ENCODE measurements around the gene DHDDS. TPM values are rescaled to one million over a fixed set of nuclear protein-coding genes. Genes with fewer than 3 reads are reported as not detected.

DHDDS gene
- total and polyA plus RNA-seq, 2 of the 13 experiments (the other 11 are each of a cell fraction or from before 2014, with no cell fraction given): 18.9 to 28.3 TPM

DNA sequence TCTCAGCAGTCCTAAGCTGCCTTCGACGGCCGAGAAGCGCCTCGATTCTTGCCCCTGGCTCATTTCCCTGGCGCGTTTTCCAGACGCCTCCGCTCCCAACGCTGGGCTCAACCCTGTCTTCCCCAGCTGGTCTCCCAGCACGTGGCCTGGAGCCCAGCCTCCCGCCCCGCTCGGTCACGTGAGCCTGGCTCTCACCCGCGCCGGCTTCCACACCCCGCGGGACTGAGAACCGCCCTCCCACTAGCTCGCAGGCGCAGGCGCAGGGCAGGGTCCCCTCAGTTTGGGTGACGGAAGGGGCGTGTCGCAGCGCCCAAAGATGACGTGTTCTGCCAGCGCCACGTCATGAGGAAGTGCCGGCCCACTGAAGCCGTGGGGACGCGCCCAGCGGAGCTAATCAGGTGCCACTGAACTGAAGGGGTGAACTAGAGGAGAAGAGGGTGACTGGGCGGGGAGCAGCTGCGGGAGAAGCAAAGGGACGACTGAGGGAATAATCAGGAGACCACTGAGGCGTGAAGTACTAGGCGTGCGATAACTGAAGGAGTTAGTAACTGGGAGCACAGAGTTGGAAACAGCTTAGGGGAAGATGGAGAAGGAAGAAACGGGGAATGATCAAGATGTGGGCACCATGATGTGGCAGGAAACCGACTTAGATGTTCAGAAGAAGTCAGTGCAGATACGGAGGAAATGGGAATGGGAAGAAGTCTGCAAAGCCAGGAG lies at the start of gene DHDDS (continued):
- peak; percentile 86; the same call in 1 of the 2 replicates for TF ChIP-seq CBFB (CRISPR knock-in tag; IDR thresholded peaks at IDR 0.05)
- TF ChIP-seq, protein P1, sequence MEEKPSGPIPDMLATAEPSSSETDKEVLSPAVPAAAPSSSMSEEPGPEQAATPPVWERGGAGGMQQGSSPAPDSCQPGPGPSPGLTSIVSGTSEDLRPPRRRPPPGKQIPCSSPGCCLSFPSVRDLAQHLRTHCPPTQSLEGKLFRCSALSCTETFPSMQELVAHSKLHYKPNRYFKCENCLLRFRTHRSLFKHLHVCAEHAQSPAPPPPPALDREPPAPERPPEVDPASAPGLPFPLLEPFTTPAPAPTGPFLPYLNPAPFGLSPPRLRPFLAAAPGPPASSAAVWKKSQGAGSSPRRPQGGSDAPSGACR (CRISPR knock-in tag; IDR thresholded peaks at IDR 0.05): peak; percentile 84
- peak; percentile 79; the same call in 1 of the 2 replicates for TF ChIP-seq ZNF264 (CRISPR knock-in tag; IDR thresholded peaks at IDR 0.05)
- peak; percentile 90 for TF ChIP-seq ZMYM2 (CRISPR knock-in tag; IDR thresholded peaks at IDR 0.05)
- no peak for TF ChIP-seq NFE2L2 (IDR thresholded peaks at IDR 0.05; ENCODE audit: low read length)
- TF ChIP-seq KLF16 (CRISPR knock-in tag; IDR thresholded peaks at IDR 0.05): peak; percentile 83 to 99; a peak in 2 of 4 replicates
- TF ChIP-seq, protein P2, sequence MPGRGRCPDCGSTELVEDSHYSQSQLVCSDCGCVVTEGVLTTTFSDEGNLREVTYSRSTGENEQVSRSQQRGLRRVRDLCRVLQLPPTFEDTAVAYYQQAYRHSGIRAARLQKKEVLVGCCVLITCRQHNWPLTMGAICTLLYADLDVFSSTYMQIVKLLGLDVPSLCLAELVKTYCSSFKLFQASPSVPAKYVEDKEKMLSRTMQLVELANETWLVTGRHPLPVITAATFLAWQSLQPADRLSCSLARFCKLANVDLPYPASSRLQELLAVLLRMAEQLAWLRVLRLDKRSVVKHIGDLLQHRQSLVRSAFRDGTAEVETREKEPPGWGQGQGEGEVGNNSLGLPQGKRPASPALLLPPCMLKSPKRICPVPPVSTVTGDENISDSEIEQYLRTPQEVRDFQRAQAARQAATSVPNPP (CRISPR knock-in tag; IDR thresholded peaks at IDR 0.05): peak; percentile 98
- peak; percentile 99; the same call in 1 of the 2 replicates for TF ChIP-seq ZNF235 (CRISPR knock-in tag; IDR thresholded peaks at IDR 0.05; ENCODE audit: borderline replicate concordance)
- TF ChIP-seq ELF3 (CRISPR knock-in tag; IDR thresholded peaks at IDR 0.05): peak; percentile 96
- TF ChIP-seq, protein P3, sequence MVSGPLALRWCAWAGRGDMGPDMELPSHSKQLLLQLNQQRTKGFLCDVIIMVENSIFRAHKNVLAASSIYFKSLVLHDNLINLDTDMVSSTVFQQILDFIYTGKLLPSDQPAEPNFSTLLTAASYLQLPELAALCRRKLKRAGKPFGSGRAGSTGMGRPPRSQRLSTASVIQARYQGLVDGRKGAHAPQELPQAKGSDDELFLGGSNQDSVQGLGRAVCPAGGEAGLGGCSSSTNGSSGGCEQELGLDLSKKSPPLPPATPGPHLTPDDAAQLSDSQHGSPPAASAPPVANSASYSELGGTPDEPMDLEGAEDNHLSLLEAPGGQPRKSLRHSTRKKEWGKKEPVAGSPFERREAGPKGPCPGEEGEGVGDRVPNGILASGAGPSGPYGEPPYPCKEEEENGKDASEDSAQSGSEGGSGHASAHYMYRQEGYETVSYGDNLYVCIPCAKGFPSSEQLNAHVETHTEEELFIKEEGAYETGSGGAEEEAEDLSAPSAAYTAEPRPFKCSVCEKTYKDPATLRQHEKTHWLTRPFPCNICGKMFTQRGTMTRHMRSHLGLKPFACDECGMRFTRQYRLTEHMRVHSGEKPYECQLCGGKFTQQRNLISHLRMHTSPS (CRISPR knock-in tag; IDR thresholded peaks at IDR 0.05; ENCODE audit: low read depth): peak; percentile 15; the same call in 1 of the 2 replicates
- TF ChIP-seq RAD21 (CRISPR knock-in tag; IDR thresholded peaks at IDR 0.05): no peak
- TF ChIP-seq MLLT10 (CRISPR knock-in tag; IDR thresholded peaks at IDR 0.05): no peak
- TF ChIP-seq MZF1 (CRISPR knock-in tag; IDR thresholded peaks at IDR 0.05; ENCODE audit: borderline replicate concordance): 0 out of 2 replicates have a peak, but pooled peaks have one; percentile 83
- TF ChIP-seq ZNF337 (CRISPR knock-in tag; IDR thresholded peaks at IDR 0.05; ENCODE audit: borderline replicate concordance, low read depth): peak; percentile 95; the same call in 1 of the 2 replicates
- peak; percentile 86 for TF ChIP-seq POLR2A (IDR thresholded peaks at IDR 0.05; ENCODE audit: insufficient read depth in 1 of 2, low read depth in 2 of 2, low read length in 2 of 2)
- TF ChIP-seq HMGXB3 (CRISPR knock-in tag; IDR thresholded peaks at IDR 0.05; ENCODE audit: borderline replicate concordance): peak; percentile 88
- peak; percentile 56; the same call in 1 of the 2 replicates for TF ChIP-seq SIX4 (CRISPR knock-in tag; IDR thresholded peaks at IDR 0.05)
- TF ChIP-seq PRPF4 (IDR thresholded peaks at IDR 0.05; ENCODE audit: low read depth, low read length, poor library complexity, severe bottlenecking): no peak
- TF ChIP-seq, protein P4, sequence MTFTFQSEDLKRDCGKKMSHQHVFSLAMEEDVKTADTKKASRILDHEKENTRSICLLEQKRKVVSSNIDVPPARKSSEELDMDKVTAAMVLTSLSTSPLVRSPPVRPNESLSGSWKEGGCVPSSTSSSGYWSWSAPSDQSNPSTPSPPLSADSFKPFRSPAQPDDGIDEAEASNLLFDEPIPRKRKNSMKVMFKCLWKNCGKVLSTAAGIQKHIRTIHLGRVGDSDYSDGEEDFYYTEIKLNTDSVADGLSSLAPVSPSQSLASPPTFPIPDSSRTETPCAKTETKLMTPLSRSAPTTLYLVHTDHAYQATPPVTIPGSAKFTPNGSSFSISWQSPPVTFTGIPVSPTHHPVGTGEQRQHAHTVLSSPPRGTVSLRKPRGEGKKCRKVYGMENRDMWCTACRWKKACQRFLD (CRISPR knock-in tag; IDR thresholded peaks at IDR 0.05; ENCODE audit: borderline replicate concordance): peak; percentile 96
- TF ChIP-seq ZBTB3 (CRISPR knock-in tag; IDR thresholded peaks at IDR 0.05; ENCODE audit: borderline replicate concordance, low read depth): peak; percentile 96
